ENCODE results near the gene CERK.
"Not testable (repeated sequence)": the region's sequence is repeated elsewhere in the genome, so short reads cannot be mapped to it uniquely, and the experiment has no call there.

CERK gene

DNA sequence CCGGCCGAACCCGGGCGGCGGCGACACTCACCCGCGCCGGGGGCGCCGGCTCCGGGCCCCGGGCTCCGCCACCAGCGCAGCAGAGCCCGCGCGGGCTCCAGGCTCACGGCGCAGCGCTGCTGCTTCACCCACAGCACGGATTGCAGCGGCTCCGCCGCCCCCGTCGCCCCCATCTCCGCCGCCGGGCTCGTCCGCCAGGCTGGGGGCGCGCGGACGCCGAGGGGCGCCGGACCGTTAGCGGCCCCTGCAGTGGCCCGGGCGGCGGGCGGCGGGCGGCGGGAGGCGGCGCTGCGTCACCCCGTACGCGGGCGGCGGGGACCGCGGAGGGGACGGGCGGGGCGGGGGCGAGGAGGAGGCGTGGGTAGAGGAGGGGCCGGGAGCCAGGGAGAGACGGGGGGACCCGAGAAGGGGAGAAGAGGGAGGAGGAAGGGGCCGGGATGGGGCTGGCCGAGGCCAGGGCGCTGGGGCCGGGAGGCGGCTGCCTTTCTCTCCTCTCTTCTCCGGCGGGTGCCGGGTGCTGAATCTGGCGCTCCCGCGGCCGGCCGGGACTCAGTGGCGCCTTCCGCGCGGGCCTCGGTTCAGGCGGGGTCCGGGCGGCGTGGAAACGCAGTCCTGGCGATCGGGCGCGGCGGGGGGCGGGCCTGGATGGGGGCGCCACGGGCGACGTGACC, at the start of gene CERK:
Gene CERK (minus strand): TSS at position 277 of the 671 bp plus-strand sequence. CDS start 104 bp downstream, at position 173.
- peak; percentile 49 for DNase-seq (ENCODE audit: low spot score)

DNA sequence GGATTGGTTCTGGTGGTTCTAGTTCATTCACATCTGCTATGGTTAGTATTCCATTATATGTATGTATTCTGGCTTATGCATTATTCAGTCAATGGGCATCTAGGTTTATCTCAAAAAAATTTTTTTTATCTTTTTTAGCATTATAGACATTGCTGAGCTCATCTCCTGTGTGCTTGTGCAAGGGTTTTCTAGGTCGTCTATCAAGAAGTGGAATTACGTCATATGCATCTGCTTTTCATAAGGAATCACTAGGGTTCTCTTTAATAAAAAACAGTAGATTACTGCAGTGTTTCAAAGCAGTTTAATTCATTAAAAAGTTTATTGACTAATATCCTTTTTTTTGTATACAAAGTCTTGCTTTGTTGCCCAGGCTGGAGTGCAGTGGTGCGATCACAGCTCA, 45.7 kb upstream of the CERK start:
- DNase-seq (ENCODE audit: low spot score), result no peak

DNA sequence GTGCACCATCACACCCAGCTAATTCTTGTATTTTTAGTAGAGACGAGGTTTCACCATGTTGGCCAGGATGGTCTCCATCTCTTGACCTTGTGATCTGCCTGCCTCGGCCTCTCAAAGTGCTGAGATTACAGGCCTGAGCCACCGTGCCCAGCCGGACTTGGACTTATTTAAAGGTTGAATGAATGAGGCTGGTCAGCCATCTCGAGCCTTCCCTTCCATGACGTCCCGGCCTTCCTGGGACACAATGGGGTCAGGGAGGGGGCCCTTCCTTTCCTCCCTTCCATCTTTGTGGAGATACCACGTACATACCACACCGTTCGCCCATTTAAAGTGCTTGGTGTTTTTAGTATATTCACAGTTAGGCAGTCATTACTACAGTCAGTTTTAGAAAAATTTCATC, 44.1 kb upstream of the CERK start:
- DNase-seq (ENCODE audit: low spot score), result not testable (repeated sequence)

DNA sequence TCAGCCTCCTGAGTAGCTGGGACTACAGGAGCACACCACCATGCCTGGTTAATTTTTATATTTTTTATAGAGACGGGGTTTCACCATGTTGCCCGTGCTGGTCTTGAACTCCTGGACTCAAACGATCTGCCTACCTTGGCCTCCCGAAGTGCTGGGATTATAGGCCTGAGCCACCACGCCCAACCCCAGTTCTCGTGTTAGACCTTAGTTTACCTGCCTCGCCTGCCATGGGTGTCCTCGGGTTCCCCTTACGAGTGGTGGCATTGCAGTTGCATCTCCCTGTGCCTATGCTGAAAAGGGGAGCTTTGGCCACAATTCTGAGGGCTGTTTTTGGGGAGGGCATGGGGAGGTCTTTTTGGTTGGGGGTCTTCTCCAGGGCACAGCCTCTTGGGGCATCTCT, 43.2 kb upstream of the CERK start:
- DNase-seq (ENCODE audit: low spot score), result no peak

GRCh38 chr22:46780453-46780852, 42.4 kb upstream of the CERK start:
- DNase-seq (ENCODE audit: low spot score), result no peak

DNA sequence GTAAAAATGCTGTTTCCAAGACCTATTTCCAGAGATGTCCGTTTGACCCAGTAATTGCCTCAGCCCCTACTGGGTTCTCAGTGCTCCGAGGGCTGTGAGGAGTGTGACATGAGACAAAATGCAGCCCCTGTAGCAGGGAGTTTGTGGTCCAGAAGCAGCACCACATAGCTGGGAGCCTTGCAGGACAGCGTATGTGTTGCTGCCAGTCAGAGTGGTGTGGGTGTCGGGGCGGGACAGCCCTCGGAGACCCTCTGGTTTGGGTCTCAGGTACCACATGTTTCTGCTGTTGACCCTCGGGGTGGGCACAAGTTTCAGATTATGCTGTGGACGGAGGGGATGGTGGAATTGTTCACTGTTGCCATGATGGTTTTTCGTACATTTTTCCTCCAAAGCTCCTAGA, 41.6 kb upstream of the CERK start:
- no peak for DNase-seq (ENCODE audit: low spot score)

- no peak for DNase-seq (ENCODE audit: low spot score)
These were observed 41.0 kb upstream of the CERK start for GRCh38 chr22:46779023-46779422.

GRCh38 chr22:46777609-46777970, 39.5 kb upstream of the CERK start:
- DNase-seq (ENCODE audit: low spot score), result peak; percentile 55

DNA sequence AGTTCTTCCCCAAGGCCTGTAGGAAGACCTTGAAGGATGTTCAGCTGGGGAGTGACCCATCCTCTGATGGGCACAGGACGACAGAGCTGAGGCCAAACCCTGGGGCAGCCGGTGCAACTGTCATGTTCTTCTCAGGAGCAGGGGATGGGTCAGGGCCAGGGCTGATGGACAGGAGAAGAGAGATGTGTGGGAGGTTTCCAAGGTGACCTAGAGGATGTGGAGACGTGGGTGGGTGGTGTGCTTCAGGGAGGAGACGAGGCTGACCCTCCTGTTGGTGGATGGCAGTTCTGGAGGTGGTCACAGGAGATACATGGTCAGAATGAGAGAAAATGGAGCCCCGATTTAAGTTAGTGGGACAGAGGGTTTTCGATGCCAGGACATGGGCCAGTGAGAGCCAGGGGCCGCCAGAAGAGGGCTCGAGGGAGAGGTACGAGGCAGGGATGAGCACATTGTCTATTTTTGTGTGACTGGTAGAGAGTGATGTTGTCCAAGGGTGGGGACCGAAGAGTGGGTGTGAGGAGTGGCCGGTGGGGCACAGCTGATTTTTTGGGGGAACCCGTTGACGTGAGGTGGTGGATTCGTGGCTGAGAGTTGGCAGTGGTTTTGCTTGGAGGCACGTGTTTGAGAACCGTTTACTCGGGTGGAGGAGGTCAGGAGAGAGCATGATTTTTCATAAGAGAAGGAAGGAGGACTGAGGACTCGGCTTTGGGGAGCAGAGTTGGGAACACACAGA, 39.0 kb upstream of the CERK start:
- DNase-seq (ENCODE audit: low spot score), result no peak

DNA sequence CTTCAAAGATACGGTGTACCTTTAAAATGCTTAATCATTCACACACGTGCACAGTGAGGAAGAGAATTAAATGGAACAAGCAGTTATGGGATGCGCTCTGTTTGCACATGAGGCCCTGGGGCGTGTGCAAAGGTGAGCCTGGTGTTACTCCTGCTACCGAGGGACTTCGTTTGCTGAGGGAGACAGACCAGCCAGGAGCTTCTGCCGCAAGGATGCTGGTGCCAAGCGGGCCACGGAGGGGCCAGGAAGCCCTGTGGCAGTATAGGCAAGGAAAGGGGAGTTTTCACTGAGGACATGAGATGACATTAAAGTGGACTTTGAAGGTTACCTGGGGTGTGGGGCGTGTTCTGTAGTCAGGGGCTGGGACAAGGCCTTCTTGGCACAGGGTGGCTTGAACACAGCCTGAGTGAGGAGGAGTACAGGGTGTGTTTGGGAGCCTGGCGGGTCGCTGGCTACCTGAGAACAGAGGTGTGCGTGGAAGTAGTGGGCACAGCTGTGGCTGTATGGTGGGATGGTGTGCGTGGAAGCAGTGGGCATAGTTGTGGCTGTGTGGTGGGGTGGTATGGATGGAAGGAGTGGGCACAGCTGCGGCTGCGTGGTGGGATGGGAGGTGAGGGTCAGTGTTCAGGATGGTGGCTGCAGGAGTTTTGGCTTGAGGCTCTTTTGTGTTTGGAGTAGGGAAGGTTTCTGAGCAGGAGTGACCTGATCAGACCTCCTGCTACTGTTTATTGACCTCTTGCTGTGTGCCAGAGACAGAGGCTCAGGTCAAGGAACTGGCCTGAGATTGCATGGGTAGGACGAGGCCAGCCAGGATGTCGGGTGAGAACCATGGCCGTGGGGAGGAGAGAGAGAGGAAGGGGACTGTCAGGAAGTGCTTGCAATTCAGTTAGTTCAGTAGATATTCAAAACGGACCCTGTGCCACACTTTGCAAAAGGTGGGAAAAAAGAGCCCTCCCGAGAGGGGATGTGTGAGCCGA, 38.1 kb upstream of the CERK start:
- no peak for DNase-seq (ENCODE audit: low spot score)

- DNase-seq (ENCODE audit: low spot score), result no peak
These were observed 37.2 kb upstream of the CERK start for GRCh38 chr22:46774980-46775849.

- DNase-seq (ENCODE audit: low spot score), result peak; percentile 88
These were observed 36.4 kb upstream of the CERK start for GRCh38 chr22:46774253-46774979.

- DNase-seq (ENCODE audit: low spot score), result no peak
These were observed 35.0 kb upstream of the CERK start for GRCh38 chr22:46773076-46773475.

GRCh38 chr22:46770726-46771125, 32.7 kb upstream of the CERK start:
- DNase-seq (ENCODE audit: low spot score), result peak; percentile 62

DNA sequence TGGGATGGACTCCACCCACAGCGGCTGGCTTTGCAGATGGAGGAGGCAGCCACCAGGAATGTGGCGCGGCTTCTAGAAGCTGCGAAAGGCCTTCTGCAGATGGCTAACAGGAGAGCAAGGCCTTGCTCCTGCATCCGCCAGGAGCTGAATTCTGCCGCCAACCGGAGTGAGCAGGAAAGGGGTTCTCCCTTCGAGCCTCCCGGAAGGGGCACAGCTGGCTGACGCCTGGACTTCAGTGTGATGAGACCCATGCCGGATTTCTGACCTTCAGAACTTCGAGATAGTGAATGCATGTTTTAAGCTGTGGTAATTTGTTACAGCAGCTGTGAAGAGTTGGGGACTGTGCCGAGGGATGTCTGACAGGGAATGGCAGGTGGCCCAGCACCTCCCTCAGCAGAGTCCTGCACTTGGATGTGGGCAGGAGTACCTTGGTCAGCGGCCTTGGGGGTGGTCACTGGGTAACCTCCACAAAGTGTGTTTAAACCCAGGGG, 32.1 kb upstream of the CERK start:
- no peak for DNase-seq (ENCODE audit: low spot score)

- no peak for DNase-seq (ENCODE audit: low spot score)
These were observed 31.7 kb upstream of the CERK start for GRCh38 chr22:46769706-46770105.

DNA sequence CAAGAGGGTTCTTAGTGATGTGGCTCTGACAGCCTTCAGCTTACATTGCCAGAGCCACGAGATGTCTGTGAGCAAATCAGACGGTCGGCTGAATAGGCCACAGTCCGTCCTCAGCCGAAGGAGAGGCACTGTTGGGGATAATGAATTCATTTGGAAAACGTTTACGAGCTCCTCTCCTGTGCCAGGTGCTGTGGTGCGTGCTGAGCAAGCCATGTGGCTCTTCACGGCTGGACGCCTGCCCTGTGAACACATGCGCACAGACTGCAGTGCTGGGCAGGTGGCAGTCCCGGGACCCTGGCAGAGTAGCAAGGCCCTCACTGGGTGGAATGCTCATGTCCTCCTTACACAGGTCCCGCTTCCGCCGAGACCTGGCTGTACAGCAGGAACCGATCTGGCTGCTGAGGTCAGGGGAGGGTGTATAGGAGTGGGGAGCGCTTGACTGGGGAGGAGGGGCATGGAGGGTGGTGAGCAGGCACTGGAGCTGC, 31.2 kb upstream of the CERK start:
- DNase-seq (ENCODE audit: low spot score), result peak; percentile 79

DNA sequence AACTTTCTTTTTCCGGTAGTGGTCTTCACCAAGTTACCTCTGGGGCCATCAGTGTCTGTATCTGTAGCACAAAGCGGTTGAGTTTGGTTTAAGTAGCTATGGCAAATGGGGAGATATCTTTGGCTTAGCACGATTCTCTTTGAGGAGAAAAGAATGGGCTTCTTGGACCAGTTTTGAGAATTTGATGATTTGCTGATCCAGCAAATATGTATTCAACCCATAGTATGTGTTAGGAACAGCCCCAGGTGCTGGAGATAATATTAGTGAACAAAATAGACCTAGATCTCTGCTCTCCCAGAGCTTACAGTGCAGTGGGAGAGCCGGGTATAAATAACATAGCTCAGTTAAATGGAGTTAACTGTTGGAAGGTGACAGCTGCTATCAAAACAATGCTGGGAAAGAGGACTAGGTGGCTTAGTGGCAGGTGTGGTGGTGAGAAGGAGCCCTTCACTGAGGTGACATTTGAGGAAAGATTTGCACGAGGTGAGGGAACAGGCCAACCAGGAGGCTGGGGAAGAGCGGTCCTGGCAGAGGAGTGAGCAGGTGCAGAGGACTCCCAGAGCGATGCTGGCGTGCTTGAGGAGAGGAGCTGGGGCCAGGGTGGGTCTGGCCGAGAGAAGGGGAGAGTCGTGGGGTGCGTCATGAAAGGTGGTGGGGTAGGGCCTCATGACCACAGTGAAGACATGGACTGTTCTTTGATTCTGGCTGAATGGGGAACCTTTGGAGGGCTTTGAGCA, 29.4 kb upstream of the CERK start:
- no peak for DNase-seq (ENCODE audit: low spot score)

DNA sequence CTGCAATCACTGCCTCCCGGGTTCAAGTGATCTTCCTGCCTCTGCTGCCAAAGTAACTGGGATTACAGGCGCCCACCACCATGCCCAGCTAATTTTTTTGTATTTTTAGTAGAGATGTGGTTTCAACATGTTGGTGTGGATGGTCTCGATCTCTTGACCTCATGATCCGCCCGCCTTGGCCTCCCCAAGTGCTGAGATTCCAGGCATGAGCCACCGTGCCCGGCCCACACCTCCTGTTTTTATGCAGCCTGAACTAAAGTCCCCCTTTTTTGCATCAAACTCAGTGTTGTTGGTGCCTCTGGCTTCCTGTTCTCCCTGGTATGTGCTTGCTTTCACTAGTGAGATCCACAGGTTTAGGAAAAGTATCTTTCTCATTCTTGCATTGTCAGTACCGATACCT, 28.6 kb upstream of the CERK start:
- no peak for DNase-seq (ENCODE audit: low spot score)
